A549 (cell line): ENCODE results near the gene GALNT8. TPM values are rescaled to one million over a fixed set of nuclear protein-coding genes. Genes with fewer than 3 reads are reported as not detected.

Experiments used
- ATAC-seq, 2 experiments: fragments of 200-7000 bp in 1 of 2; fragments of >200 bp in 1 of 2; cut with Nextera tagmentation in 1 of 2; cut with Tn5 transposase in 1 of 2; 3 replicates each; pipeline versions ENCODE4 v1.8.0 to v1.9.1; 2018 to 2020; ENCODE audit warnings: mild to moderate bottlenecking in 1 of 2, moderate library complexity in 1 of 2
- CTCF ChIA-PET: fragments of 300-600 bp; sonication (Branson Sonifier 250); formaldehyde crosslinking; extraction: SDS; loops from one replicate; lab custom pipeline; 2021; ENCODE audit warnings: antibody characterized with exemption, inconsistent platforms; lab: Yijun Ruan, JAX
- POLR2A ChIA-PET: fragments of 350-600 bp; formaldehyde crosslinking; extraction: SDS; loops from one replicate; lab custom pipeline; 2021; ENCODE audit warnings: antibody characterized with exemption, inconsistent platforms; lab: Yijun Ruan, JAX
- DNase-seq, 2 experiments: peaks; one replicate each; pipeline versions ENCODE4 v3.0.0 to v3.0.0-alpha.2; 2011 to 2016; ENCODE audit warnings: low read depth in 1 of 2, low spot score in 1 of 2
- FAIRE-seq: peaks from 2 replicates; lab custom pipeline; 2011; peaks lifted over from hg19 to GRCh38; lab: Jason Lieb, UNC
- H3K27ac ChIP-seq, 2 experiments: fragments of >200 bp; sonication (Bioruptor Twin); formaldehyde crosslinking; 3 replicates each; pipeline ENCODE4 v1.5.1; 2016 to 2017
- H3K4me1 ChIP-seq: fragments of >200 bp; sonication (Bioruptor Twin); formaldehyde crosslinking; 3 replicates; pipeline ENCODE4 v1.6.1; 2016
- H3K4me2 ChIP-seq: fragments of >200 bp; sonication (Bioruptor Twin); formaldehyde crosslinking; 3 replicates; pipeline ENCODE4 v1.6.1; 2016
- H3K4me3 ChIP-seq: fragments of >200 bp; sonication (Bioruptor Twin); formaldehyde crosslinking; 3 replicates; pipeline ENCODE4 v1.5.1; 2016
- H3K9me3 ChIP-seq: fragments of >200 bp; sonication (Bioruptor Twin); formaldehyde crosslinking; 3 replicates; pipeline ENCODE4 v1.6.1; 2016
- CBX8 ChIP-seq: fragments of 200-600 bp; sonication (generic); IDR thresholded peaks from 2 replicates; pipeline ENCODE4 v1.6.1; 2016
- CEBPB ChIP-seq, 2 experiments: fragments of >200 bp in 1 of 2; sonication (Bioruptor Twin) in 1 of 2; formaldehyde crosslinking in 1 of 2; IDR thresholded peaks; 2 replicates each; pipeline ENCODE4 v1.6.1; 2012 to 2016
- CHD2 ChIP-seq: fragments of 150-350 bp; IDR thresholded peaks from 2 replicates; pipeline ENCODE4 v1.6.1; 2014; ENCODE audit warnings: low read length; ENCODE audit not compliant: partially characterized antibody
- CHD4 ChIP-seq: fragments of 200-600 bp; sonication (generic); IDR thresholded peaks from 2 replicates; pipeline ENCODE4 v1.6.1; 2016; ENCODE audit warnings: antibody characterized with exemption, mild to moderate bottlenecking, borderline replicate concordance
- EHF ChIP-seq: fragments of 250-450 bp; sonication (Bioruptor Pico); IDR thresholded peaks from 2 replicates; pipeline ENCODE4 v1.5.0; 2020; ENCODE audit warnings: mild to moderate bottlenecking
- EHMT2 ChIP-seq: fragments of 200-600 bp; sonication (generic); IDR thresholded peaks from 2 replicates; pipeline ENCODE4 v1.6.1; 2016; ENCODE audit warnings: antibody characterized with exemption, low read depth, mild to moderate bottlenecking, moderate library complexity
- EP300 ChIP-seq, 2 experiments: fragments of >200 bp; sonication (Bioruptor Twin); formaldehyde crosslinking; IDR thresholded peaks; 2 replicates in 1 of 2; 3 replicates in 1 of 2; pipeline ENCODE4 v1.6.1; 2016 to 2017
- ESRRA ChIP-seq: fragments of 150-350 bp; IDR thresholded peaks from 2 replicates; pipeline ENCODE4 v1.6.1; 2014; ENCODE audit warnings: mild to moderate bottlenecking, low read length, borderline replicate concordance
- FOSL2 ChIP-seq, 2 experiments: fragments of 450-650 bp in 1 of 2; fragments of >200 bp in 1 of 2; sonication (Bioruptor Twin) in 1 of 2; formaldehyde crosslinking; IDR thresholded peaks; 2 replicates each; pipeline versions ENCODE4 v1.5.0 to v1.6.1; 2016 to 2020; ENCODE audit warnings: mild to moderate bottlenecking in 1 of 2, moderate library complexity in 1 of 2
- KDM1A ChIP-seq: fragments of 200-600 bp; sonication (generic); IDR thresholded peaks from 2 replicates; pipeline ENCODE4 v1.6.1; 2016; ENCODE audit warnings: low read depth, mild to moderate bottlenecking
- MAX ChIP-seq: IDR thresholded peaks from 2 replicates; pipeline ENCODE4 v1.6.1; 2012
- NFE2L2 ChIP-seq: fragments of 150-350 bp; conservative IDR thresholded peaks from 2 replicates; pipeline ENCODE4 v1.6.1; 2014; ENCODE audit warnings: low read length
- NR3C1 ChIP-seq: fragments of >200 bp; sonication (Bioruptor Twin); formaldehyde crosslinking; IDR thresholded peaks from 3 replicates; pipeline ENCODE4 v1.6.1; 2017
- REST ChIP-seq: fragments of 200-600 bp; sonication (generic); IDR thresholded peaks from 2 replicates; pipeline ENCODE4 v1.6.1; 2016; ENCODE audit warnings: antibody characterized with exemption, mild to moderate bottlenecking, moderate library complexity
- SREBF2 ChIP-seq: fragments of 450-650 bp; IDR thresholded peaks from 2 replicates; pipeline ENCODE4 v1.6.1; 2014; ENCODE audit warnings: mild to moderate bottlenecking, moderate library complexity
- ZFP36 ChIP-seq: fragments of 450-650 bp; IDR thresholded peaks from 2 replicates; pipeline ENCODE4 v1.6.1; 2014; ENCODE audit warnings: borderline replicate concordance; ENCODE audit not compliant: partially characterized antibody
- ZSCAN20 ChIP-seq: fragments of 250-450 bp; sonication (Bioruptor Pico); IDR thresholded peaks from 2 replicates; pipeline ENCODE4 v1.8.0; 2022; ENCODE audit warnings: mild to moderate bottlenecking, moderate library complexity
- WGBS: methylation state at CpG from one replicate; pipeline ENCODE4 v1.1.6; 2017; ENCODE audit errors: missing lambda C conversion rate; 5-methylcytosine and 5-hydroxymethylcytosine counted together
- polyA plus RNA-seq, 4 experiments: library from polyadenylated mRNA; depleted of rRNA in 3 of 4; stranded (reverse); fragments of >200 nt; fragmentation: RNase III in 1 of 4; extraction: RNeasy Plus Mini Kit Qiagen cat#74134 plus additional on column Dnase treatment in 1 of 4; gene quantifications; 2 replicates in 3 of 4; 3 replicates in 1 of 4; pipeline ENCODE4 v1.2.3, GENCODE V29; 2011 to 2017

Gene GALNT8
- polyA plus RNA-seq, 2 of the 4 experiments (the other 2 are of a cell fraction): not detected

GRCh38 chr12:4779749-4780148 lies 59.5 kb downstream of the GALNT8 start (continued):
- no peak for TF ChIP-seq REST

- H3K9me3 ChIP-seq: no peaks in the 10 kb centered on the region
- 4% methylated on average over 9 of the region's 9 CpGs for WGBS
- no peaks in the 10 kb centered on the region for H3K4me1 ChIP-seq
- FAIRE-seq (no peak), ATAC-seq (no peak), DNase-seq (no peak)
- no peak overlapping the region for H3K4me2 ChIP-seq
- no peak overlapping the region for H3K4me3 ChIP-seq
- H3K27ac ChIP-seq: no peak overlapping the region
- ChIA-PET CTCF (interaction anchor here (0.5 to 2.0 kb wide), 3 partner anchors 23 to 75 kb away, joined by 3 to 8 read pairs (median 3); no protein-coding TSS in a partner anchor), POLR2A (no interaction called here)
- no peak for TF ChIP-seq CHD4
- no peak for TF ChIP-seq ESRRA
- TF ChIP-seq EHMT2: no peak
- no peak for TF ChIP-seq NR3C1
- TF ChIP-seq FOSL2 (IDR thresholded peaks at IDR 0.05): no peak
- no peak for TF ChIP-seq FOSL2 (CRISPR knock-in tag; IDR thresholded peaks at IDR 0.05)
- no peak for TF ChIP-seq ZSCAN20 (CRISPR knock-in tag)
- no peak for TF ChIP-seq EHF
- TF ChIP-seq SREBF2: no peak
- no peak for TF ChIP-seq KDM1A
- no peak for TF ChIP-seq CEBPB (IDR thresholded peaks at IDR 0.05)
- no peak for TF ChIP-seq NFE2L2
- no peak for TF ChIP-seq EP300 (IDR thresholded peaks at IDR 0.05)
- no peak for TF ChIP-seq ZFP36
Observed at GRCh38 chr12:4780641-4781611, 60.7 kb downstream of the GALNT8 start.

GRCh38 chr12:4784404-4785054 lies 64.3 kb downstream of the GALNT8 start:
- H3K4me2 ChIP-seq: no peak overlapping the region
- ATAC-seq (no peak), FAIRE-seq (no peak), DNase-seq (no peak)
- TF ChIP-seq MAX: no peak
- TF ChIP-seq CBX8: no peak
- no peak for TF ChIP-seq CHD2
- no peak for TF ChIP-seq REST
- ChIA-PET POLR2A (no interaction called here), CTCF (no interaction called here)
- no peak overlapping the region for H3K4me3 ChIP-seq
- H3K9me3 ChIP-seq: no peaks in the 10 kb centered on the region
- H3K4me1 ChIP-seq: no peaks in the 10 kb centered on the region
- 18% methylated on average over 7 of the region's 7 CpGs for WGBS
- H3K27ac ChIP-seq: no peak overlapping the region
